IPS-15b (cell line): ENCODE data around the gene INPP4B.

Experiments used
- H3K27me3 ChIP-seq: one replicate; pipeline ENCODE4 v1.6.1; 2013; ENCODE audit warnings: low read length; ENCODE audit not compliant: control insufficient read depth, insufficient read depth
- H3K36me3 ChIP-seq: one replicate; pipeline ENCODE4 v1.6.1; 2013; ENCODE audit warnings: low read length; ENCODE audit not compliant: control insufficient read depth, insufficient read depth
- H3K4me1 ChIP-seq: one replicate; pipeline ENCODE4 v1.6.1; 2013; ENCODE audit warnings: mild to moderate bottlenecking, low read length; ENCODE audit not compliant: control insufficient read depth, insufficient read depth
- H3K4me3 ChIP-seq: one replicate; pipeline ENCODE4 v1.5.1; 2013; ENCODE audit warnings: low read depth, low read length
- H3K9ac ChIP-seq: one replicate; pipeline ENCODE4 v1.6.1; 2013; ENCODE audit warnings: low read depth, mild to moderate bottlenecking, low read length
- H3K9me3 ChIP-seq: one replicate; pipeline ENCODE4 v1.6.1; 2013; ENCODE audit warnings: mild to moderate bottlenecking, low read length; ENCODE audit not compliant: control insufficient read depth, insufficient read depth

INPP4B gene

GRCh38 chr4:142064181-142064580 is 781.9 kb downstream of the INPP4B start:
- no peaks in the 10 kb centered on the region for H3K36me3 ChIP-seq
- peaks cover 5% of the 10 kb centered on the region for H3K9me3 ChIP-seq
- H3K9ac ChIP-seq, result no peak overlapping the region
- no peaks in the 10 kb centered on the region for H3K27me3 ChIP-seq
- no peak overlapping the region for H3K4me3 ChIP-seq
- no peaks in the 10 kb centered on the region for H3K4me1 ChIP-seq

- Histone ChIP-seq H3K9ac (no peak overlapping the region), H3K4me3 (no peak overlapping the region), H3K27me3 (no peaks in the 10 kb centered on the region), H3K9me3 (no peaks in the 10 kb centered on the region), H3K36me3 (no peaks in the 10 kb centered on the region), H3K4me1 (peaks cover 8% of the 10 kb centered on the region)
Observed at GRCh38 chr4:142045996-142046395, 800.1 kb downstream of the INPP4B start.

GRCh38 chr4:142044271-142044670 is 801.8 kb downstream of the INPP4B start:
- no peak overlapping the region for H3K4me3 ChIP-seq
- no peaks in the 10 kb centered on the region for H3K9me3 ChIP-seq

GRCh38 chr4:142043509-142043908 is 802.6 kb downstream of the INPP4B start:
- no peaks in the 10 kb centered on the region for H3K9me3 ChIP-seq
- H3K36me3 ChIP-seq, result no peaks in the 10 kb centered on the region

More at GRCh38 chr4:142044271-142044670, 801.8 kb downstream of the INPP4B start:
- Histone ChIP-seq H3K4me1 (peaks cover 8% of the 10 kb centered on the region), H3K9ac (no peak overlapping the region), H3K27me3 (no peaks in the 10 kb centered on the region), H3K36me3 (no peaks in the 10 kb centered on the region)

GRCh38 chr4:142041788-142042187 is 804.3 kb downstream of the INPP4B start:
- H3K4me1 ChIP-seq, result peaks cover 8% of the 10 kb centered on the region
- no peaks in the 10 kb centered on the region for H3K36me3 ChIP-seq
- no peak overlapping the region for H3K4me3 ChIP-seq
- H3K27me3 ChIP-seq, result no peaks in the 10 kb centered on the region
- H3K9ac ChIP-seq, result no peak overlapping the region
- no peaks in the 10 kb centered on the region for H3K9me3 ChIP-seq

More at GRCh38 chr4:142043509-142043908, 802.6 kb downstream of the INPP4B start:
- Histone ChIP-seq H3K4me1 (peaks cover 8% of the 10 kb centered on the region), H3K27me3 (no peaks in the 10 kb centered on the region), H3K9ac (no peak overlapping the region), H3K4me3 (no peak overlapping the region)

GRCh38 chr4:142040043-142040442 is 806.1 kb downstream of the INPP4B start:
- Histone ChIP-seq H3K9ac (no peak overlapping the region), H3K9me3 (no peaks in the 10 kb centered on the region), H3K4me1 (peaks cover 6% of the 10 kb centered on the region), H3K27me3 (no peaks in the 10 kb centered on the region), H3K36me3 (no peaks in the 10 kb centered on the region), H3K4me3 (no peak overlapping the region)

- Histone ChIP-seq H3K36me3 (no peaks in the 10 kb centered on the region), H3K9ac (no peak overlapping the region), H3K4me3 (no peak overlapping the region), H3K9me3 (no peaks in the 10 kb centered on the region), H3K27me3 (no peaks in the 10 kb centered on the region), H3K4me1 (no peaks in the 10 kb centered on the region)
Observed at GRCh38 chr4:142036795-142037583, 809.1 kb downstream of the INPP4B start.

- Histone ChIP-seq H3K9ac (no peak overlapping the region), H3K27me3 (no peaks in the 10 kb centered on the region), H3K36me3 (no peaks in the 10 kb centered on the region), H3K4me3 (no peak overlapping the region), H3K4me1 (no peaks in the 10 kb centered on the region), H3K9me3 (no peaks in the 10 kb centered on the region)
Observed at GRCh38 chr4:142035566-142035965, 810.5 kb downstream of the INPP4B start.

- Histone ChIP-seq H3K36me3 (no peaks in the 10 kb centered on the region), H3K27me3 (no peaks in the 10 kb centered on the region), H3K4me1 (no peaks in the 10 kb centered on the region), H3K9ac (no peak overlapping the region), H3K9me3 (no peaks in the 10 kb centered on the region), H3K4me3 (no peak overlapping the region)
Observed at GRCh38 chr4:142034101-142034500, 812.0 kb downstream of the INPP4B start.

- Histone ChIP-seq H3K27me3 (no peaks in the 10 kb centered on the region), H3K9ac (no peak overlapping the region), H3K4me1 (peaks cover 4% of the 10 kb centered on the region), H3K4me3 (no peak overlapping the region), H3K36me3 (no peaks in the 10 kb centered on the region), H3K9me3 (no peaks in the 10 kb centered on the region)
Observed at GRCh38 chr4:142030010-142030409, 816.1 kb downstream of the INPP4B start.

GRCh38 chr4:142021761-142022160 is 824.3 kb downstream of the INPP4B start:
- no peaks in the 10 kb centered on the region for H3K27me3 ChIP-seq
- no peaks in the 10 kb centered on the region for H3K4me1 ChIP-seq
- H3K9ac ChIP-seq, result no peak overlapping the region
- H3K36me3 ChIP-seq, result no peaks in the 10 kb centered on the region
- H3K4me3 ChIP-seq, result no peak overlapping the region
- H3K9me3 ChIP-seq, result no peaks in the 10 kb centered on the region

- Histone ChIP-seq H3K36me3 (no peaks in the 10 kb centered on the region), H3K4me1 (no peaks in the 10 kb centered on the region), H3K27me3 (no peaks in the 10 kb centered on the region), H3K4me3 (no peak overlapping the region), H3K9me3 (no peaks in the 10 kb centered on the region), H3K9ac (no peak overlapping the region)
Observed at GRCh38 chr4:142021181-142021580, 824.9 kb downstream of the INPP4B start.
